HG03060 (cell line): ENCODE results near the gene MYO10.

ENCODE experiments used
- ATAC-seq: cut with Tn5 transposase; IDR thresholded peaks from one replicate; pipeline ENCODE4 v1.9.1; 2021; ENCODE audit warnings: low read depth, moderate number of reproducible peaks; ENCODE audit not compliant: unreplicated experiment

Gene MYO10

GRCh38 chr5:16944816-16945562 is 8.9 kb upstream of the MYO10 start:
- ATAC-seq: no peak

- no peak for ATAC-seq
Observed at GRCh38 chr5:16943846-16944678, 8.0 kb upstream of the MYO10 start.

DNA sequence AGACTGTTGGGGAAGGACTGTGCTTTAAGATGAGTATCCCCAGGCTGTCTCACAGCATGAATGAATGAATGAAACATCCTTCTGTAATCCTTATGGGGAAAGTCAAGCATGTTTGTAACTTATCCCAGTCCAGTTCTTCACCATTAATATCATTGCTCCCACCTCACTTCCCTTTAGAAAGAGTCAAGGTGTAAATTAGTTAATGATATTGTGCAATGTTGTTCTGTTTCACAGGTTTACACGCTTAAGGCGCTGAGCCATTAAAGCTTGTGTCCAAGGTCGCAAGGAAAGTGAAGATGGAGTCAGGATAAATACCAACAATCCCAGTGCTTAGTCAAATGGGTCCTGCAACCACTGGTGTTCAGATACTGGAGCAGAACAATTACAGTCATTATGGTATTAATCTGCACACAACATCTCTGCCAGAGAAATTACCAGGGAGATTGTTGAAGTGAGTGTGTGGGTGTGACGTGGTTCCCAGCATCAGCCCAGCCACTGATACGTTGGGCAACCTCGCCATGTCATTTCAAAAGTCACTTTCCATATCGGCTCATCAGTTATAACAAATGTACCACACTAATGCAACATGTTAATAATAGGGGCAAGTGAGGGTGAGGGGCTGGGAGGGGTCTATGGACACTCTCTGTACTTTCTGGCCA is 1.5 kb upstream of the MYO10 start:
- no peak for ATAC-seq

DNA sequence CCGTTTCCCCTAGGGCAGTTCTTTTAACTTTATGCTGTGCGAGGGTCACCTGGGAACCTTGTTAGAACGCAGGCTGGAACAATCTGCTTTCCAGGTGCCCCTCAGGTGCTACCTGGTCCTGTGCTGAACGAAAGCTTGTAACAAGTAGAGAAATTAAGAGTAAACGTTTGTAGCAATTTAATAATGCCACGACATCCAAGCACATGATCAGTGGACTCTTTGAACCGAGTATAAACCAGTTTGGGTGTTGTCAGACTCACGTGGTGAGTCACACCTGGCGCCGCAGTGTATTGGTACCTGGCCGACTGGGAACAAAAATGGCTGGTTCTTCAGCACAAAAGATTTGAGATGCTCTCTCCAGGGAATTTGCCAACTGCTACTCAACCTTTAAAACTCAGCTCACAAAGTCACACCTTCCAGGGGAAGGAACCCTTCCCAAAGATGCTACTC is 926 bp upstream of the MYO10 start:
- ATAC-seq: no peak

DNA sequence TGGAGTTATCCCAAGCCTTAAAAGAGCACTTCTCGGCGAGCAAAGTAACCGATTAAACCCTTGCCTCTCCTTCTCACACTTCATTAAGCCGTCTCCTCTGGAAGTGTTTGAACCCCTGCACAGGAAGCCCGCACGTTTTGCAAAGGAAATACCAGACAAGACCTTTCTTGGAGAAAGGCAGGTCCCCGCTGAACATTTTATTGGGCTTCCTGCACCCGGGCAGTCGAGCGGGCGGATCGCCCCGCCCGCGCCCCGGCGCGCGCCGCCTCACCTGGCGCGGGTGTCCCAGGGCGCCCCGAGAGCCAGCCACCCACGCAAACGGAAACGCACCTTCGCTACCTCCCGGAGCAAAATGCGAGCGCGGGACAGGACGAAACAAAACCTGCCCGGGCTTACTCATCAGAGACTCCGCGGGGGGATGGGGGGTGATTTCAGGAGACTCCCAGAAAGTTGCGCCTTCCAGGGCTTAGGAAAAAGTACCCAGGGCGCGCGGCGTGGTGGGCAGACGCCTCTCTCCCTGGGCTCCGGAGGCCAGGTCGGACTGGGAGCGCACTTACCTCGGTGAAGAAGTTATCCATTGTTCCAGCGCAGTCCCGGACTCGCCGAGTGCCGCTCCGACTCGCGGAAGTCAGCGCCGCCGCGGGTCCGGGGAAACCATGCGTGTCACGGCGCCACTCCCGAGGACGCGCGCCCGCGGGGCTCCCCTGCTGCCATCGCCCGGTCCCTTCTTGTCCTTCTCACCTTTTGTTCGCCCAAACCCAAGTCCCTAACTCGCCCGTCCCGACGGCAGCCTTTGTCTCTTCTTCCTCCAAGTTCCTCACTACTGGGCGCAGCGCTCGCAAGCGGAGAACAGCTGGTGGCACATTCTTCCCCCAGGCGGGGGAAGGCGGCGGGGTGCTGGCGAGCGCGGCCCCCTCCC is 598 bp downstream of the MYO10 start:
- ATAC-seq: no peak

DNA sequence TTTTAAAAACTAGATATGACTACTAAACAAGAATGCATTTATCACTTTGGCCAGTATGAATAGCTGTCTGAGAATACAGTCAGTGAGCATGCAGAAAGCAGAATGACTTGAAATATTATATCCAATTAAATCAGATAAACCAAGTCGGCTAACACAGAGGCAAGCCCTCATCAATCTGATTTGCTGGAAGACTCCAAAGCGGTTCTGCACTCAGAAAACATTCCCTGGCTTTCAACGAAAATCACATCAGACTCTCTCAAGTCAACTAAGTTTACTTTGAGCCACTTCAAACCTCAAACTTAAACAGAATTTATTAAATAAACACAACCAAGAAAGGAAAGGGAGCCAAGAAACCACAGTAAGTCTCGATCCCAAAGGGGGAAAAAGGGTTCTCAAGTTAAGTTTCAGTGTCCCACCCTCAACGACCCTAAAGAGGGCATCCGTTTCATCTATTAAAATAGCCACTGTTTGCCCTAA is 1.4 kb downstream of the MYO10 start:
- no peak for ATAC-seq

DNA sequence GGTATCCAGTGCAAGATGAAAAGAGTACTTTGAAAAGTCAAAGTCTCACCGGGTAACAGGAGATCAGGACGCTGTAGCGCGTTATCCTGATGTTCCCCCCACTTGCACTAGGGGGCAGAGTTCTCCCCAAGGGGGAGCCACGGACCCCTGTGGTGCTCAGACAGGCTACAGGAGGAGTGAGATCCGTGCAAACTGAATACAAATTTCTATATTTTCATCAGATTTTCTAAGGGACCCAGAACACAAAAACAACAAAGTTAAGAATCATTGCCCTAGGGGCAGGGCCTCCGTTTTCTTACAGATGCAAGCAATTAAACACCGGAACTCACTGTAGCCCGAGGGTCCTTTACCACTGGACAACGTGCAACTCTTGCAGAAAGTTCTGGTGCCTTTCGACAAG is 2.0 kb downstream of the MYO10 start:
- ATAC-seq: no peak

- ATAC-seq: no peak
Observed at GRCh38 chr5:16933337-16933736, 2.8 kb downstream of the MYO10 start.

- no peak for ATAC-seq
Observed at GRCh38 chr5:16932401-16932800, 3.7 kb downstream of the MYO10 start.

DNA sequence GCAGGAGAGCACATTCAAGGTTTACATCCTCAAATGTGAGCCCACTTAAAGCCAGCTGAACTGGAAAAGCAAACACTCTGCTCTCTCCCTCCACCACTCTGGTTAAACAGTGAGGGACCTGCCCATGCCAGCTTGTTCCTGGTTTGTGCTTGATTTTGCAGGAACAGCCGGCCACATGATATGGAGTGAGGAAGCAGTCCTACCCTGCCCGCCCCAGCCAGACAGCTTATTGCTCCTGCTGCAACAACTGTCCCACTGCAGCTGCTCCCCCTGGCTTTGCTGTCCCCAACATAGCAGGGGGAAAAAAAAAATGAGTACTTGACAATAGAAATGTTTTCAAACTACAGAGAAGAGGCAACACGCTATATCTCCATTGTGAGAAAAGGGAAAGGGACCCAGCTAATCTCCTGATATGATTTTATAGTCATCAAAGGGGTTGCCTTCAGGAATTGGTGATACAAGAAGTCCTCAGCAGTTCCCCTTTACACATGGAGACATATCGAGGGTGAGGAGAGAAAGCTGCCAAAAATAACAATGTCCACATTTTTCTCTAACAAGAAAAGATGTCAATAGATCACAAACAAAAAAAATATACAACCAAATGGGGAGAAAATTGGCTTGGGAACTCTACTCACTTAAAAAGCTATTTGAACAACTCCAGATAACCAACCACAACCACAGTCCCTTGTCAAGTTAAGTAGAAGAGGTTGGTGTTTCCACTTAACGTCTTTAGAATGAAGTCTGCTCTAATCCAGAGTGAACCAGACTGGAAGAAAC is 4.6 kb downstream of the MYO10 start:
- no peak for ATAC-seq

DNA sequence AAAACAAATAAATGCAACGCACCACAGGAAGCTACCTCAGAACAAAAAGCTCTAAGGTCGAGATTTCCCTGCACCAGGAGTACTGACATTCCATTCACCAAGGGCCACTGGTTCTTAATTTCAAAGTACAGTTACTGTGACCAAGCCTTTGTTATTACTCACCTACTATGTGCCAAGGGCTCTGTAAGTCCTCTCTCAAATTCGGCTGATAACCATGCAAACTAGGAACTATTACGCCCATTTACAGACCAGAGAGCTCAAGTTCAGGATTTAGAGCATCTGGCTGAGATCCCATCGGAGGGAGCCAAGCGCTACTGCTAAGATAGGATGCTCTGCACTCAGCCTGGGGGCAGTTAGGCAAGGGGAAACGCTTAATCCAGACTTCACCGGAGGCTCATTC is 5.6 kb downstream of the MYO10 start:
- no peak for ATAC-seq

DNA sequence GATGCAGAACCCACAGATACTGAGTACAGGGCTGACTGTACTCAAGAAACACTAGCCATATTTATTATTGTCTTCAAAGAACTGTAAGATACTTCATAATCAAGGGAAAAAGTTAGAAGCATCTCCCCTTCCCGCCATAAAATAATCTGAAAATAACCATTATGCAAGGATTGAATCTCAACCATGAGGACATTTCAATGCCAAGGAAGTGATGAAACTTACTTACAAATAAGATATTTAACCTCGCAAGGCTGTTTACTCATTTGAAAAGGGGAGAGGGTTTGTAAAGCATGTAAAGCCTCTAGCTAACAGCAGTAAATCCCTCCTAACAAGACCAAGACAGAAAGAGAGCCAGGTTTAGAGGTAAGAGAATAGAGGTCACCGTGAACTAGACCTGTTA is 6.3 kb downstream of the MYO10 start:
- ATAC-seq: no peak

DNA sequence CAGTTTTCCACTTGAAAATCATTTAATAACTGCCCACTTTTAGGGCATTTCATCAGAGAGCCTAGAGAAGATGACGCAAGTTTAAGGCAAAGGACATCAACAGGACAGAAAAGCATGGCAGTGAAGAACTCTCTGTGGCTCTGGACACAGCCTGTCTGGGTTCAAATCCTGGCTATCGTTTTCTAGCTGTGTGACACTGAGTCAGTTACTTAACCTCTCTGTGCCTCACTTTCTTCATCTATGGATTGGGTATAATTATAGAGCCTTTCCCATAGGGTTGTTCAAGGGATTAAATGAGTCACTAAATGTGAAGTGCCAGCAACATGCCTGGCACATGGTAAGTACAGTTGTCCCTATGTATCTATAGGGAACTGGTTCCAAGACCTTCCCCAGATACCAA is 6.7 kb downstream of the MYO10 start:
- ATAC-seq: no peak

DNA sequence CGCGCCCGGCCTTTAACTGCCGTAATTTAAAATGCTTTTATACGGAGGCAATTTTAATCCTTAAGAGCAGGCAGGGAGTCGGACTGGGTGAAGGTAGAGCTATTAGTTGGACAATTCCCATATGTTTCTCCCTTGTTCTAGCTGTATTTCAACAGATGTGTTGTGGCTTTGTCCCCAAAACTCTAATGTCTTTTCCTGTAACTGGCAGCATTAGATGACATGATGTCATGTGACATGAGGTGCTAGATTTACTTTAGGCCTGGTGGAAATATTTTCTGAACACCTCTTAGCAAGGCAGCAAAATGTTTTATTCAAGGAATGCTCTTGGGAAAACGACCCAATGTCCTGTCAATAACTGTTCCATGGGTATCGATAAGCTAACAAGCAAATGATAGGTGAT is 8.5 kb downstream of the MYO10 start:
- ATAC-seq: no peak

- ATAC-seq: no peak
Observed at GRCh38 chr5:16926417-16926816, 9.7 kb downstream of the MYO10 start.

DNA sequence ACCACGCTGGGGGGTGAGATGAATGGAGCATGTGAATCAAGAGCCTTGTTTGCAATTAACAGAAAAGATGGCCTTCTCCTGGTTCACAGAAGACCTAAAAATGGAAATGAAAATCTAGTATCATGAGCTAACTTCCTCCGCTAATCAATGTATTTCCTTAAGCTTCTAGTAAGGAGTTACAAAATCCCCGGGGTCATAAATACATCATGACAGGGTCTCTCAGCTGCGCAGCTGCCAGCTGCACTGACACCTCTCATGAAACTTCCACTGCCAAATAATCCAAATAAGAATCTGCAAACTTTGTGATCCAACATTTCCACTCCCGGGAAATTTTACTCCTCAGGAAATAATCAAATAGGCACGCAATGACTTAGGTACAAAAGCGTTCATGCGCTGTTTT is 11.9 kb downstream of the MYO10 start:
- ATAC-seq: no peak

DNA sequence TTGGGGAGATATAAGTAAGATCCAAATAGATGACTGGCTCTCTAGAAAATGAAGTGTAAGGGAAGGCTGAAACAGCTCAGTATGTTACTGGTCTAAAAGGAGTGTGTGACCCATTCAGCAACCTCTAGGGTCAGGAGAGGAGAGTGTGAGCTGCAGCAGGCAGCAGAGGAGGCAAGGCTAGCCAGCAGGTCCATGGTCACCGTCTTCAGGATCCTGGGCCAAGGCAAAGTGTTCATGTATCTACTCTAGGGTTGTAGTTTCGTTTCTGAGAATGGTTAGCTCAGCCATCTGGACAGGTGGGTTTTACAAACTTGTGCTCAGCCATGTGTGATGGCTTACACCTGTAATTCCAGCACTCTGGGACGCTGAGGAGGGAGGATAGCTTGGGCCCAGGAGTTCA is 13.7 kb downstream of the MYO10 start:
- no peak for ATAC-seq

DNA sequence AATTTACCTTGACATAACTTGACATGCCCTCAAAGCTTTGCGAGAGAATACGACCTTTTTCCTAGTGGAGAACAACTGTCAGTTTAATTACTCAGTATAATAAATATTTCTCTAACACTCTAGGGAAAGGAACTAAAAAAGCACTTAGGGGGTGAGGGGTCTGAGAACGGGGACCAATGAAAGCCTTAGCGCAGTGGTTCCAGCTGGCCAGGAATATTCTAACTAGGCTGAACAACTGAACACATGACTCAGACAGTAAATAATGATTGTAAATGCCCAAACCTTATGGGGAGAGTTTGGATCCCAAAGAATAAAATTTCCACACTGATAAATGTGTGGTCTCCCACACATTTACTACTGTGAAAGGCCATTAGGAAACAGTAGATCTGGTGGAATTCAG is 14.9 kb downstream of the MYO10 start:
- ATAC-seq: no peak

DNA sequence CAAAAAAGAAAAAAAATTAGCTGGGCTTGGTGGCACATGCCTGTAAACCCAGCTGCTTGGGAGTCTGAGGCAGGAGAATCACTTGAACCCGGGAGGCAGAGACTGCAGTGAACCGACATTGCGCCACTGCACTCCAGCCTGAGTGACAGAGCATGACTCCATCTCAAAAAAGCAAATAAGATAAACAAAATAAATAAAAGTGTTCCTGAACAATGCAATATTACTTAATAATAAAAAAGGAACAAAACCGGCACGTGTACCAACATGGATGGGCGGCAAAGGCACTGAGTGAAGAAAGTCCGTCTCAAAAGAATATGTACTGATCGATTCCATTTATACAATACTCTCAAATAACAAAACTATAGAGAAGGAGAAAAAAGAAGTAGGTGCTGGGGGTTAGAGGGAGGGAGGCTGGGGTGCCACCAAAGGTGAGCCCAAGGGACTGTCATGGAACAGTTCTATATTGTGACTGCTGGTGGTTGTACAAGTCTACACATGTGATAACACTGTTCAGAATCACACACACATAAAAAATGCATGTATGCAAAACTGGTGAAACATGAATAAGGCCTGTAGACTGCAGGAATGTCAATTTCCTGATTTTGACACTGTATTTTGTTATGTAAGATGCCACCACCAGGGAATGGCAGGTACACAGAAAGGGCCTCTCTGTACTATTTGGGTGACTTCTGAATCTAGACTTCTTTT is 15.8 kb downstream of the MYO10 start:
- ATAC-seq: no peak
